MM.1S (cell line): ENCODE results near the gene CFAP74.

ENCODE experiments used
- DNase-seq: peaks from one replicate; pipeline ENCODE4 v3.0.0-alpha.2; 2015
- H2AFZ ChIP-seq: fragments of 300-600 bp; sonication (generic); 2 replicates; pipeline ENCODE4 v1.6.0; 2016; ENCODE audit warnings: antibody characterized with exemption, low read length
- H3F3A ChIP-seq: fragments of 300-600 bp; sonication (generic); 2 replicates; pipeline ENCODE4 v1.6.1; 2016; ENCODE audit warnings: mild to moderate bottlenecking, antibody characterized with exemption, low read length, moderate library complexity, mixed read lengths; ENCODE audit not compliant: insufficient read depth
- H3K27ac ChIP-seq: fragments of 300-600 bp; sonication (generic); 2 replicates; pipeline ENCODE4 v1.5.1; 2016; ENCODE audit warnings: mild to moderate bottlenecking, low read length
- H3K27me3 ChIP-seq: fragments of 300-600 bp; sonication (generic); replicated peaks from 2 replicates; pipeline ENCODE4 v1.6.0; 2016; ENCODE audit warnings: low read length; ENCODE audit not compliant: insufficient read depth
- H3K36me3 ChIP-seq: fragments of 300-600 bp; sonication (generic); replicated peaks from 2 replicates; pipeline ENCODE4 v1.6.1; 2016; ENCODE audit warnings: mild to moderate bottlenecking, low read length, mixed read lengths; ENCODE audit not compliant: insufficient read depth
- H3K4me1 ChIP-seq: fragments of 300-600 bp; sonication (generic); 2 replicates; pipeline ENCODE4 v1.6.1; 2016; ENCODE audit warnings: low read length, mixed read lengths
- H3K4me2 ChIP-seq: fragments of 300-600 bp; sonication (generic); 2 replicates; pipeline ENCODE4 v1.6.0; 2016; ENCODE audit warnings: low read depth, low read length
- H3K4me3 ChIP-seq: fragments of 300-600 bp; sonication (generic); 2 replicates; pipeline ENCODE4 v1.5.1; 2016; ENCODE audit warnings: low read length, mixed read lengths
- H3K79me2 ChIP-seq: fragments of 300-600 bp; sonication (generic); 2 replicates; pipeline ENCODE4 v1.6.1; 2016; ENCODE audit warnings: mixed run types, low read length, mixed read lengths
- H3K9ac ChIP-seq: fragments of 300-600 bp; sonication (generic); 2 replicates; pipeline ENCODE4 v1.6.1; 2016; ENCODE audit warnings: low read length, mixed read lengths
- H3K9me2 ChIP-seq: fragments of 300-600 bp; sonication (generic); replicated peaks from 2 replicates; pipeline ENCODE4 v1.6.1; 2016; ENCODE audit warnings: mild to moderate bottlenecking, low read length, mixed read lengths; ENCODE audit not compliant: insufficient read depth
- H3K9me3 ChIP-seq: fragments of 300-600 bp; sonication (generic); replicated peaks from 2 replicates; pipeline ENCODE4 v1.6.1; 2016; ENCODE audit warnings: mild to moderate bottlenecking, low read length, mixed read lengths; ENCODE audit not compliant: insufficient read depth
- H4K20me1 ChIP-seq: fragments of 300-600 bp; sonication (generic); 2 replicates; pipeline ENCODE4 v1.6.1; 2016; ENCODE audit warnings: mild to moderate bottlenecking, low read length, moderate library complexity, mixed read lengths; ENCODE audit not compliant: insufficient read depth
- EZH2 ChIP-seq: fragments of 300-600 bp; sonication (generic); optimal IDR thresholded peaks from 2 replicates; pipeline ENCODE3; 2017; ENCODE audit warnings: low read depth, mild to moderate bottlenecking, antibody characterized with exemption, low read length, mixed read lengths
- EZH2phosphoT487 ChIP-seq: fragments of 300-600 bp; sonication (generic); IDR thresholded peaks from 2 replicates; pipeline ENCODE4 v1.6.1; 2018; ENCODE audit warnings: antibody characterized with exemption, low read length
- TF ChIP-seq, protein P1 (sequence below): fragments of 300-600 bp; sonication (generic); IDR thresholded peaks from 2 replicates; pipeline ENCODE4 v1.5.1; 2016; ENCODE audit warnings: antibody characterized with exemption, low read length, mixed read lengths

The CFAP74 gene

DNA sequence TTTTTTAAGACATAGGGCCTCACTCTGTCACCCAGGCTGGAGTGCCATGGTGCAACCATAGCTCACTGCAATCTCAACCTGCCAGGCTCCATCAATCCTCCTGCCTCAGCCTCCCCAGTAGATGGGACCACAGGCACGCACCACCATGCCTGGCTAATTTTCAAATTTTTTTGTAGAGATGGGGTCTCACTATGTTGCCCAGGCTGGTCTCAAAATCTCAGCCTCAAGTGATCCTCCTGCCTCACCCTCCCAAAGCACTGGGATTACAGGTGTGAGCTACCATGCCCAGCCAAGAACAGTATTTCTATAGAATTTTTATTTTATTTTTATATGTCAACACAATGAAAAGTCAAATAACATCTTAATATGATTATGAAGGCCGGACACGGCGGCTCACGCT, 123.6 kb downstream of the CFAP74 start:
- Histone ChIP-seq H3K9ac (no peak overlapping the region), H3K9me3 (no peaks in the 10 kb centered on the region), H3F3A (no peaks in the 10 kb centered on the region), H4K20me1 (peaks cover 29% of the 10 kb centered on the region), H3K4me3 (no peak overlapping the region), H3K27me3 (no peaks in the 10 kb centered on the region), H3K4me2 (no peak overlapping the region), H3K36me3 (peaks cover 3% of the 10 kb centered on the region; the same call in 1 of the 2 replicates), H3K79me2 (peaks cover 96% of the 10 kb centered on the region), H2AFZ (no peak overlapping the region), H3K27ac (no peak overlapping the region), H3K9me2 (no peaks in the 10 kb centered on the region), H3K4me1 (no peaks in the 10 kb centered on the region)
- no peak for DNase-seq
- TF ChIP-seq EZH2 (no peak), EZH2phosphoT487 (no peak)
- TF ChIP-seq, protein P1, sequence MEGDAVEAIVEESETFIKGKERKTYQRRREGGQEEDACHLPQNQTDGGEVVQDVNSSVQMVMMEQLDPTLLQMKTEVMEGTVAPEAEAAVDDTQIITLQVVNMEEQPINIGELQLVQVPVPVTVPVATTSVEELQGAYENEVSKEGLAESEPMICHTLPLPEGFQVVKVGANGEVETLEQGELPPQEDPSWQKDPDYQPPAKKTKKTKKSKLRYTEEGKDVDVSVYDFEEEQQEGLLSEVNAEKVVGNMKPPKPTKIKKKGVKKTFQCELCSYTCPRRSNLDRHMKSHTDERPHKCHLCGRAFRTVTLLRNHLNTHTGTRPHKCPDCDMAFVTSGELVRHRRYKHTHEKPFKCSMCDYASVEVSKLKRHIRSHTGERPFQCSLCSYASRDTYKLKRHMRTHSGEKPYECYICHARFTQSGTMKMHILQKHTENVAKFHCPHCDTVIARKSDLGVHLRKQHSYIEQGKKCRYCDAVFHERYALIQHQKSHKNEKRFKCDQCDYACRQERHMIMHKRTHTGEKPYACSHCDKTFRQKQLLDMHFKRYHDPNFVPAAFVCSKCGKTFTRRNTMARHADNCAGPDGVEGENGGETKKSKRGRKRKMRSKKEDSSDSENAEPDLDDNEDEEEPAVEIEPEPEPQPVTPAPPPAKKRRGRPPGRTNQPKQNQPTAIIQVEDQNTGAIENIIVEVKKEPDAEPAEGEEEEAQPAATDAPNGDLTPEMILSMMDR = no peak

DNA sequence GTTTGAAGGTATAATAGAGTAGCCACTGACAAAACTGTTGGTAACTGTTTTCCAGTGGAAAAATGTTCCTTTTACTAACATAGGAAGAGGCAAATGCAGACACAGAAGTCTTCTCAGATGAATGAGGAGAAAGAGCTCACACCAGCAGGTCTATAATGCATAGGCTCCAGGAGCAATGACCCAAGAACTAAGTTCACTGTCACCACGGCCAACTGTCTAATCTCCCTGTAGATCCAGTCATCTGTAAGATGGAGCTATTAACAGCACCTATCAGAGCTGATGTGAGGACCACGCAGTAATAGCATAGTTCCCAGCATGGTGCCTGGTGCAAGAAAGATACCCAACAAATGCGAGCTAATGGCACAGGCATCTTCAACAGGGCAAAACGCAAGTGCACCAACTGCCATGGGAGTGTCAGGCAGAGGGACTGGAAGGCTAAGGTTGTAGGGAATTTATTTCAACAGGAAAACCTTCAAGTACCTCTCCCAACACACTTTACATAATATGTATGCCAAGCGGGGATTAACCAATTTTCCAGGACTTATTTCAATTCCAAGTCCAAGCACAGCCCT, 125.6 kb downstream of the CFAP74 start:
- Histone ChIP-seq H2AFZ (no peak overlapping the region), H3K9me3 (no peaks in the 10 kb centered on the region), H3K4me1 (no peaks in the 10 kb centered on the region), H3K9me2 (no peaks in the 10 kb centered on the region), H3K79me2 (peaks cover 96% of the 10 kb centered on the region), H4K20me1 (peaks cover 28% of the 10 kb centered on the region), H3F3A (no peaks in the 10 kb centered on the region), H3K36me3 (peaks cover 4% of the 10 kb centered on the region), H3K27me3 (no peaks in the 10 kb centered on the region), H3K27ac (no peak overlapping the region), H3K4me2 (no peak overlapping the region), H3K9ac (no peak overlapping the region), H3K4me3 (no peak overlapping the region)
- TF ChIP-seq, protein P1 = no peak
- TF ChIP-seq EZH2 (no peak), EZH2phosphoT487 (no peak)
- no peak for DNase-seq

DNA sequence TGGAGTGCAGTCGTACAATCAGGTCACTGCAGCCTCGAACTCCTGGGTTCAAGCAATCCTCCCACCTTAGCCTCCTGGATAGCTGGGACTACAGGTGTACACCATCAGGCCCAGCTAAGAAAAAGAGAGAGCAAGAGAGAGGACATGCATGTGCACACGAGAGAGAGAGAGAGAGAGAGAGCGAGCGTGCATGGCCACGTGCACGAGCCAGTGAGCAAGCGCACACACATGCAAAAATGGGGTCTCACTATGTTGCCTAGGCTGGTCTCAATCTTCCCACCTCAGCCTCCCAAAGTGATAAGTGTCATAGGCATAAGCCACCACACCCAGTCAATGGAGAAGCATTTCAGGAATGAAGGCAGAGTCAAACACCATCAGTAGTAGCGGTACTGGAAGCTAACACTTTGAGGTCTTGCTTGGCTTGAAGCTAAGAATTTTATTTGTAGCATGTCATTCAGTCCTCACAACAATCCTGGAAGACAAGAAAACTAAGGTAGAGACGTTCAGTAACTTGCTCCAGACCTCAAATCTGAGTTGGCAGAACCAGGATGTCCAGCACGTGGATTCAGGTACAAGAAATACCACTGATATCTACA, 127.2 kb downstream of the CFAP74 start:
- H4K20me1 ChIP-seq = peaks cover 28% of the 10 kb centered on the region
- no peak overlapping the region for H3K4me3 ChIP-seq
- no peaks in the 10 kb centered on the region for H3K9me2 ChIP-seq
- H3K9ac ChIP-seq = no peak overlapping the region
- H3K4me2 ChIP-seq = no peak overlapping the region
- no peaks in the 10 kb centered on the region for H3K4me1 ChIP-seq
- peaks cover 4% of the 10 kb centered on the region for H3K36me3 ChIP-seq
- no peak overlapping the region for H2AFZ ChIP-seq
- TF ChIP-seq, protein P1 = no peak
- TF ChIP-seq EZH2 (no peak), EZH2phosphoT487 (no peak)
- no peak overlapping the region for H3K27ac ChIP-seq
- no peaks in the 10 kb centered on the region for H3F3A ChIP-seq
- no peaks in the 10 kb centered on the region for H3K27me3 ChIP-seq
- no peak for DNase-seq
- H3K9me3 ChIP-seq = no peaks in the 10 kb centered on the region
- peaks cover 96% of the 10 kb centered on the region for H3K79me2 ChIP-seq
